Forelimb muscle (tissue), 1 donor: Measurements from ENCODE around the gene MCTP2. TPM values are rescaled to one million over a fixed set of nuclear protein-coding genes. Genes with fewer than 3 reads are reported as not detected.

Experiments used
- DNase-seq: peaks from one replicate; pipeline ENCODE4 v3.0.0-alpha.2; 2013; ENCODE audit warnings: low read depth
- polyA plus RNA-seq: library from polyadenylated mRNA; unstranded; fragments of 120-200 nt; gene quantifications from one replicate; pipeline ENCODE4 v1.2.1, GENCODE V29; 2013; ENCODE audit not compliant: insufficient read length

MCTP2 gene
- polyA plus RNA-seq = 0.37 TPM

- no peak for DNase-seq
These were observed at the start of gene MCTP2 for GRCh38 chr15:94230883-94231722. Gene MCTP2 (plus strand): TSS chr15:94231561. CDS start chr15:94298266, 66,705 bp downstream.

- no peak for DNase-seq
These were observed 48.5 kb upstream of the MCTP2 start for GRCh38 chr15:94182883-94183282.

- DNase-seq = no peak
These were observed 45.7 kb upstream of the MCTP2 start for GRCh38 chr15:94185547-94186236.

GRCh38 chr15:94186770-94187331 lies 44.5 kb upstream of the MCTP2 start:
- no peak for DNase-seq

GRCh38 chr15:94193906-94194305 lies 37.5 kb upstream of the MCTP2 start:
- no peak for DNase-seq

GRCh38 chr15:94196531-94196930 lies 34.8 kb upstream of the MCTP2 start:
- no peak for DNase-seq

GRCh38 chr15:94198633-94199032 lies 32.7 kb upstream of the MCTP2 start:
- DNase-seq = no peak

GRCh38 chr15:94199725-94200124 lies 31.6 kb upstream of the MCTP2 start:
- no peak for DNase-seq

GRCh38 chr15:94203306-94203705 lies 28.1 kb upstream of the MCTP2 start:
- no peak for DNase-seq

- no peak for DNase-seq
These were observed 26.0 kb upstream of the MCTP2 start for GRCh38 chr15:94205366-94205765.

- no peak for DNase-seq
These were observed 24.7 kb upstream of the MCTP2 start for GRCh38 chr15:94206463-94207167.

- DNase-seq = no peak
These were observed 19.1 kb upstream of the MCTP2 start for GRCh38 chr15:94212291-94212690.

GRCh38 chr15:94225616-94226015 lies 5.7 kb upstream of the MCTP2 start:
- no peak for DNase-seq

GRCh38 chr15:94228611-94229010 lies 2.8 kb upstream of the MCTP2 start:
- no peak for DNase-seq

- DNase-seq = no peak
These were observed 1.6 kb upstream of the MCTP2 start for GRCh38 chr15:94229591-94230369.

GRCh38 chr15:94230431-94230882 lies 904 bp upstream of the MCTP2 start:
- DNase-seq = no peak

- no peak for DNase-seq
These were observed 535 bp downstream of the MCTP2 start for GRCh38 chr15:94231723-94232468.

- DNase-seq = no peak
These were observed 2.1 kb downstream of the MCTP2 start for GRCh38 chr15:94233441-94233840.

- DNase-seq = no peak
These were observed 2.9 kb downstream of the MCTP2 start for GRCh38 chr15:94234300-94234699.

GRCh38 chr15:94235041-94235440 lies 3.7 kb downstream of the MCTP2 start:
- no peak for DNase-seq
